NCI-H748 (cell line): Measurements from ENCODE around the gene FAM210B.
"Not testable (repeated sequence)": the region's sequence is repeated elsewhere in the genome, so short reads cannot be mapped to it uniquely, and the experiment has no call there.

Experiments used
- DNase-seq: peaks from one replicate; lab custom pipeline; 2025; ENCODE audit not compliant: unreplicated experiment; lab: John Stamatoyannopoulos, UW

The FAM210B gene

DNA sequence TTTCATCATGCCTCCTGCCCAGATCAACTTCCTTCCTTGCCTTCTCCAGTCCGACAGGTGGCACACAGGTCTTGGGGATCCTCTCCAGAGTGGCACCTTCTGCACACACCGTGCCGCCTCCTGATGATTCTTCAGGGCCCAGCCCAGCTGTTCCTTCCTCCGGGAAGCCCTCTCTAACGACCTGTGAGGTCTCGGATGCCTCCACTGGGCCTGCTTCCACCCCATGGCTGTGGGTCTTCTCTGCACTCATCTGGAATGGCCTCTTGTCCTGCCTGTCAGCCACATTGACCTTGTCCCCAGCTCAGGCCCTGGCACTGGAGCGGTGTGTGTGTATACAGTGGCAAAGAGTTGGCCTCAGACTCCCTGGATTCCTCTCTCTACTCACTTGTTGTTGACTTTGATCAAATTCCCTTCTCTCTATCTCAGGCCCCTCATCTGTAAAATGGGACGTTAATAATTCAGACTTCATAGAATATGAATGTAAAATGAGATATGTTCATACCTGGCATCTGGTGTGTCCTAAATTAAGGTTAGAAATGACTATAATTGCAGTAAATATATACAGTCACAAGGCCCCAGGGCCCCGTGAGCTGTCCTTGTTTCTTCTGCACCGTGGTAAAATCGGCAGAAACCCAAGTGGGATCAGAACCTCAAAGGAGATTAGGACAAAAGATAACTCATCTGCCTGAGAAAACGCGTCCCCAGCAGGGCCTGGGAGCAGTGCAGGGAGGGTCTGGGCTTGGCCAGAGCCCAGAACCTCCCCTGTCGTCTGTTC lies 1.5 kb downstream of the FAM210B start:
- no peak for DNase-seq

DNA sequence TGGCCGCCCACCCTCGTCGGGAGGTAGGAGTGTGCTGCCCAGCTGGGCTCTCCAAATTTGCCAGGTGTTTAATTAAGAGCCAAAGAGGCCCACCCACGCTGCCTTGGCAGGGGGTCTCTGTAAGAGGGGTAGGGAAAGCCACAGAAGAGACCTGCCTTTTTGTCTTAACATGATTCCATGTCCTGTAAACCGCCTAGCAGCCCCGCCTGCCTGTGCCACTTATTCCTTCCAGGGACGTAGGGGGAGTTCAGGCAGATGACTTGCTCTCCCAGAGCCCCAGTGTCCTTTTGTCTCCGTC lies 2.1 kb downstream of the FAM210B start:
- DNase-seq: no peak

DNA sequence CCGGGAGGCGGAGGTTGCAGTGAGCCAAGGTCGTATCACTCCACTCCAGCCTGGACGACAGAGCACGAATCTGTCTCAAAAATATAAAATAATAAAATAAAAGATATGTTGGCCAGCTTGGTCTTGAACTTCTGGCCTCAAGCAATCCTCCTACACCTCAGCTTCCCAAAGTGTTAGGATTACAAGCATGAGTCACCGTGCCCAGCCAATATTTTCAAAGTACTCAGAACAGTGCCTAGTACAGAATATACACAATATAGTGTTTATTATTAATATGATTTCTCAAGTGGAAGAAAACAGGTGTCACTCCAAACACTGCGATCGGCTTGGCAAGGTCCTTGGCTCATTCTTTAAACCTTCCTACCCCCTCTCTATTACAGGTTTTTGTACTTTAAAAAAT lies 3.1 kb downstream of the FAM210B start:
- DNase-seq: no peak

DNA sequence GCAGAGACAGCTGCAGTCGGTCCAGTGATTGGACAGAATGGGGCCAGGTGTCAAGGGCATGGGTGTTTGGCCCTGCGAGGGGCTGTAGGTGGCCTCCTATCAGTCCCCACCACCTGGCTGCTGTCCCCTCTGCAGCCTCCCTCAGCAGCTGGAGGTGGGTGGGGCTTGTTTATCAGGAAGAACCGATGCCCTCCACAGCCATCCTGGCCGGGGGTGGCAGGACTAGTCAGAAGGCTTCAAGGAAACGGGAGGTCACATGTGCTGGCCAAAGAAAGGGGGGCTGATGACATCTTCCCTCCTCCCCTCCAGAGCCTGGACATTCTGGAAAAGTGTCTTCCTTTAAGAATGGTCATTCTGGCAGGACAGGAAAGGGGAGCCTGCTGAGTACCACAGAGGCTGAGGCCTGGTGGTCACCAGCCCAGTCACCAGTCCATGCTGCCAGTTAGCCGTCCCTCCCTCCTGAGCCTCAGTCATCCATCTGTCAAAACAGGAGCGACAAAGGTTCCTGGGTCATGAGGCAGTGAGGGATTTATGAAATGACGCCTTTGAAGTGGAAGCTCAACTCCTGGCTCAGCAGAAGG lies 4.1 kb downstream of the FAM210B start:
- peak; percentile 1 for DNase-seq

DNA sequence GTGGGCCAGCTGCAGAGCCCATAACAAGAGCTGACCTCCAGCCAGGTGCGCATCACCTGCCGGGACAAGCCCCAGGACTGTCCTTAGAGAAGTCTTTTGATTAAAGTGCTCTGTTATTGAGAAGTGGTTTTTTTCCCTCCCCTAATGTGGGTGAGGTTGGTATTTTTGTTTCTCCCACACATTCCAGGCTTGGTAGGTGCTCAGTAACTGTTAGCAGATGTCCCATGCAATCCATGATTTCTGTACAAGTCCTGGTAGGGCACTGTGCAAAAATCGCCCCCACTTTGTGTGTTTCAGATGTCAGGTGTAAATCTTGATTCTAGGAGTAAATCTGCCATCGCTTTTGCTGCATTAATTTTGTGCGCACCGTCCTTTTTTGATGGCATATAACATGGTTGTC lies 4.7 kb downstream of the FAM210B start:
- no peak for DNase-seq

DNA sequence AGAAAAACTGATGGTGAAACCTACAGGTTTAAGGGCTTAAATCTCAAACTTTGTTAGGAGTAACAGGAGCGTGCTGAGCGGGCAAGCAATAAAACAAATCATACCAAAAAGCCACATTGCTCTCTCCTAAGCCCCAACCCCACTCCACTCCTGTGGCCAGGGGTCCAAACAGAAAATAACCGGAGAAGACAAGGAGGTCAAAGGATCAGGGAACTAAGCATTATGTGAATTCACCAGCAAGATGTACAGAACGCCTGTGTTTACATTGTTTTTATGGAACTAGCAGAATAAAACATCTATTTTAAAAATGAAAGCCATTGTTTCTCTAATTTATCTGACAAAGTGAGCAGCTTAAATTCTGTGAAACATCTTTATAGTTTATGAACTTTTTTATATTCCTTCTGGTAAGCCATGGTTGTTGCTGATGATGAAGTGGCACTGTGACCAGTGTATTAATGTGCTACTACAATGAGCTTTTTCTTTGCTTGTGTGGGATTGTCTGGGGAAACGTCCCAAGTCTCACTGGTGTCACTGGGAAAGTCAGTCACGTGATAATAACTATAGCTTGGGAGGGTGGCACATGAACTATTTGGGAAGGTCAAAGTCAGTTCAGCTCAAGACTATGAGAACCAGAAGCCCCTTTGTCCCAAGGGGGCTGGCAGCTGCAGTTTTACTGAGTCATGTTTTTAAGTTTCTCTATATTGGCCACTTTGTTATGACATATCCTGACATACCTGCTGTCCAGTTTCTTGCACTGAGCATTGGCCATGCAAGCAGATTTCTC lies 9.8 kb downstream of the FAM210B start:
- no peak for DNase-seq

DNA sequence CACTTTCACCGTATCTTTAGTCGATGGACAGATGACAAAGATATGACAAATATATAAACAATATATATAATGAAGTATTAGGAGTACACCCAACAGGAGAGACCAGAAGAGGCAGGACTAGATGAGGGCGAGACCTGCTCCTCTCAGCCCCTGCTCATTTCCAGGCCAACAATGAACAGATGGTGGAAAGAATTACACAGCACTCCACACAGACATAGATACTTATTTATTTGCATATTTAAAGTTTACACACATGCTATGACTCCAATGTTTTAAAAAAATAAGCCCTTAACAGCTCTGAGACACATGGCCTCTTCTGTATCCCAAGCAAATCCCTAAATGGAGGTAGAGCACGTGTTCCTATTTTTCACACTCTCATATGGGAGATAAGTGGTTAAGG lies 10.4 kb downstream of the FAM210B start:
- DNase-seq: no peak

DNA sequence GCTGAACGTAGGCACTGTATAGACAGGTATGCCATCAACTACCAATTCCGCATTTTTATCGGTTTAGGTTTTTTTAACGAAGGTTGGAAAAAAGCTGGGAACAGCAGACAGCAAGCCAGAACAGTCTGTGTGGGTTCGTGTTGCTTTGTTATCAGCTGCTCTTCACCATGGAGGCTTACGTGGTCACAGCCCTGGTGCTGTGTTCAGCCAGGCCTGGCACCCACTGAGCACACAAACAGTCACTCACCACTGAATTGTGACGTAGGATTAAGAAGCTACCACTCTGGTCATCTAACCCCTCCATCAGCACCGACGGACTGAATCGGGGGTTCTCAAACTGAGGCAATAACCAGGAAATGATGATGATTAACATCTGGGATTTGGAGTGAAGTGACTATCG lies 13.2 kb downstream of the FAM210B start:
- no peak for DNase-seq

DNA sequence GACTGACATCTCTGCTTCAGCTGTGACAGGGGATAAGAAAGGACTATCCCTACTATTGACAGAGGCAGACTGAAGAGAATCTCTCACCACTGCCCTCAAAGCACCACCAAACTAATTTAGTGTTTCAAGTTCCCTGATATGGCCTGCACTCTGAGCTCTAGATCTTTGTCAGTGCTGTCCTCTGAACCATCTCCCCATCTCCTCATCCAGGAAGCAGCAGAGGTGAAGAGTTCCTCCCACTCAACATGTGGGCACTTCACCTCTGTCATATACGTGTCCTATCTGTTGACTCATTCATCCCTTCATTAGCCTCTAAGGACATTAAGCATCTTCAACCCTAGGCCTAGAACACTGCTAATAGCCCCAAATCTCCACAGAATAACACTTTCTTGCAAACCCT lies 14.1 kb downstream of the FAM210B start:
- DNase-seq: no peak

DNA sequence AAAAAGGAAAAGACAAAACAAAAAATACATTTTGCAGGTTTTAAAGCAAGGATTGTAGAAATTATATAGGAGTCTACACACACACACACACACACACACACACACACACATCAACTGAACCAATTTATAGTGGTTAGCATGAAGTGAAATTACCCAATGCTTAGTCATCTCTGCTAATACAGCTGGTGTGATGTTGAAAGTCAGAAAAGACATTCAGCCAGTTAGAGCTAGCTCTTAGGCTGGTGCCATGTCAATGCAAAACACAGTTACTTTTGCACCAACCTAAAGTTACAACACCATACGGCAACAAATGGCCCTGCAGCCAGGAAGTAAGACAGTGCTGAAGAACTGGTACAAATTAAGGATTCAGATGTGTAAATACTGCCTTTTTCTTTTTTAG lies 15.2 kb downstream of the FAM210B start:
- no peak for DNase-seq

DNA sequence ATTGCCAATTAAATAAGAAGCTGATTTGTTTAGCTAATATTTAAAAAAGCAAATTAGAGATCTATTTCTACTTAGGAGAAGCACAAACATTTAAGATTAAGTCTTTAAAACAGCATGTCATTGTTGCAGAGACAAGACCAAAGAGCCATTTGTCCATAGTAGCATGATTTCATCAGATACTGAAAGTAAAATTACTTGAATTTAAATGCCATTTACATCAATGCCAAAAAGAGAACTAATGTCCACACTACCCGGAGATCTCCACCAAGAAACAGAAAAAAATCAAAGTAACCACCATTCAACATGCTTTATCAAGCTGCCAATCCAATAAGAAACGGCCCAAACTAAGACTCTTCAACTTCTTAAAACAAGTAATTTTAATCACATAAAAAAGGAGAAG lies 17.6 kb downstream of the FAM210B start:
- no peak for DNase-seq

DNA sequence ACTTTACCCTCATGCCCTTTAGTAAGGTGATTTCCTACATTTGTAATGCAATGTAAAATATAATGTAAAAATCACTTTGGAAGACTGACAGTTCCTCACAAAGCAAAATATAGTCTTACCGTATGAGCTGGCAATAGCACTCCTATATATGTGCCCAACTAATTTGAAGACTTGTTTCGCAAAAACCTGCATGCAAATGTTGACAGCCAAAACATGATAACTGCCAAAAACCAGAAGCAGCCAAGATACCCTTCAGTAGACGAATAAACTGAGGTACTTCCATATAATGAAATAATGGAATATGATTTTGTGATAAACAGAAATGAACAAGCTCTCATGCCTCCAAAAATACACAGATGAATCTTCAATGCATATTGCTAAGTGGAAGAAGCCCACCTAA lies 19.6 kb downstream of the FAM210B start:
- no peak for DNase-seq

DNA sequence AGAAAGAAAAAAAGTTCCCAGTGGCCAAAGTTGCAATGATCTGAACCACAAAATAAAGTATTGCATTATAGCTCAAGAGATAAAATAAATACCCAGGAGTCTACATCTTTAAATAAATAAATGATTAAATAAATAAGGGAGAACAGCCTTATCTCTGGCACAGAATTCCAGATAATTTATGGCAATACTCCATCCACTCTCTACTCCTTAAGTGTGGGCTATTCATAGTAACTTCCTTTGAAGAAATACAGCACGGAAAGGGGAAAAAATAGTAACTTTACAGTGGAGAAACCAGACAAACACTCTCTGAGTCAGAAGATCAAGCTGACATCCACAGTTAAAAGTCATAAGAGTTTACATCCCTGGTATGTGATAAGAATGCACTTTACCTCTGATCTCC lies 21.6 kb downstream of the FAM210B start:
- DNase-seq: no peak

DNA sequence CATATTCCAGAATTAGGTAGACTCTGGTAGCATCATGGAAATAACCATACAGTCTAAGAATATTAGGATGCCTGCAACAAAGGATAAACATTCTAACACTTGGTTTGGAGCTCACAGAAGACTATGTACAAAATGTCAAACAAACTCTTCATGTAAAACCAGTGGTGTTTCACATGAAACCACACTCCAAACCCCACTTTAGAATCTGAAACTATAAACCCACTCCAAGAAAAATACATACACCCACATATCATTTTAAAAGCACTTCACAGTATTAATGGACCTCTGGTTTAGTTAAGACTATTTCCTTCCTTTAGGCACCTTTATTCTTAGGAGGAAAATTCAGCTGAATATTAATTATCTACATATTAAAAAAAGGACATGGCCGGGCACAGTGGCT lies 22.7 kb downstream of the FAM210B start:
- no peak for DNase-seq

DNA sequence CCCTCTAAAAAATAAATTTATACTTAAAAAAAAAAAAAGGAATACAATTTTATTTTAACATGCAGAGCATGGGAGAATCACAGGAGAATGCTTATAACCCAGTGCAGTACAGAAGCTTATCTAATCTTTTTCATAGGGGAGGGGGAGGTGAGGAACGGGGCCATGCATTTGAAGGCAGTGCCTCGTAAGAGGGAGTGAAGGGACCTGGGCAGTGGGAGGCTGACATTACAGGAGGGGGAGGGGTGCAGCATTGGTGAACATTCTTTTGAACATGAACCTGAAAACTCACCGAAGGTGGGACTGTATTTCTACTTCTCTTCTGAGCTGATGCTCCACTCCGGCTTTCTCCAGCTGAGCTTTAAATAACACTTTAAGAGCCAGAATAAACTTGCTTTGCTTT lies 23.9 kb downstream of the FAM210B start:
- no peak for DNase-seq

DNA sequence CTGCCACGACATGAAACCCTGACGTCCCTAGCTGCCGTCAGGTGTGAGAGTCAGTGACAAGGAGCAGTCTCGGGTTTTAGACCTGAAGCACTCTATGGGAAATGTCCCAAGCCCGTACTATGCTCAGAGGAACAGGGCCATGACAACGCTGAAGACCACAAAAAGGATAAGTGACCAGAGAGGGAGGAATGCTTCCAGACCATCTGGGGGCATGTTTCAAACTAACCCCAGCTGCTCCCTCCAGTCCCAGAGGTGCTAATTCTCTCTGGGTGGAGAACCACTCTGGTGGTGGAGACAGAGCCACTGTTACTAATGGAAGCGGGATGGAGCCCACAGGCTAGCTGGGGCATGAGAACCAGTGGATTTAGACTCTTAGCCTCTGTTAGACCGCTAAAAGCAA lies 24.6 kb downstream of the FAM210B start:
- DNase-seq: no peak

DNA sequence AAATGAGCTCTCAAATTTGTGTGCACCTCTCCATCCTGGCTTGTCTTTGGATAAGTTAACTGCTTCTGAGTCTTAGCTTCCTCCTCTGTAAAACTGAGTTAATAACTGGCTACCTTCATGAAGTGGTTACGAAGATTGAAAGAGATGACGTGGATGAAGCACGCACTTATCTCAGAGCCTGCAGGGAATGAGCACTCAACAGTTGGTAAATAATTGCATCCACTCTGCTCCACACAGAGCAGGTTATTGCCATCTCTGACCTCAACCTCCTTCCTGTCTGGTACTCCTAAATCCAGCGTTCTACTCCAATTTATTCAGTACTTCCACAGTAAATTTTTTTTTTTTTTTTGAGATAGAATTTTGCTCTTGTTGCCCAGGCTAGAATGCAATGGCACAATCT lies 26.4 kb downstream of the FAM210B start:
- DNase-seq: no peak

DNA sequence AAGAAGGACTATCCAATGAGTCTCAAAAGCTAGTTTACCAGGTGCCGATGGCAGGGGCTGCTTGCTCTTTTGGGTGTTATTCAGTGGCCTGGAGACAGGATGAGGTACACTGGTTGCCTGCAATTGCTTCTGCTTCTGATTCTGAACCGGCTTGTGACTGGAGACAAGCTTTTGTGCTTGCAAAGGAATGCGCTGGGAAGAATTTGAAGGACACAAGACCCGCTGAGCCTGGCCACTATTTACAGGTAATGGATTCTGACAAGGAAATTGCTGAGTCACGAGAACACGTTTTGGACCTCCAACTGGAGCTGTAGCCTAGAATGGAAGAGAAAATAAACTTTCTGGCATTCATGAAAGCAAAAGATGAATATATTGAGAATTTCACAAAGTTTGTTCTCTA lies 27.4 kb downstream of the FAM210B start:
- no peak for DNase-seq

DNA sequence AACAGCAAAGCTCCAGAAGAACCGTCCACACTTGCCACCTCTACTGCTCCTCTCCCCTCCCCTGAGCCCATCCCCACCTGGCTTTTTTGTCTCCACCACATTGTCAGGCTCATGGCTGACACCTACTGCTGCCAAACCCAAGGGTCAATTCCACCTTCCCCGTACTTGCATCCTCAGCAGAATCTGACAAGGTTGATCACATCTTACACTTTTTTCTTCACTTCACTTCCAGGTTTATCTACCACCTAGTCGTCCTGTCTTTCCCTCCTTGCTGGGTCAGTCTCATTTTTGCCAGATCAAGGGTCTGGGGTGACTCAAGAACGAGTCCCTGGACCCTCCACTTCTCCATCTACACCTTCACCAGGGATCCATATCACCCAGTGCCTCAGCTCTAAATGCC lies 30.1 kb downstream of the FAM210B start:
- no peak for DNase-seq

DNA sequence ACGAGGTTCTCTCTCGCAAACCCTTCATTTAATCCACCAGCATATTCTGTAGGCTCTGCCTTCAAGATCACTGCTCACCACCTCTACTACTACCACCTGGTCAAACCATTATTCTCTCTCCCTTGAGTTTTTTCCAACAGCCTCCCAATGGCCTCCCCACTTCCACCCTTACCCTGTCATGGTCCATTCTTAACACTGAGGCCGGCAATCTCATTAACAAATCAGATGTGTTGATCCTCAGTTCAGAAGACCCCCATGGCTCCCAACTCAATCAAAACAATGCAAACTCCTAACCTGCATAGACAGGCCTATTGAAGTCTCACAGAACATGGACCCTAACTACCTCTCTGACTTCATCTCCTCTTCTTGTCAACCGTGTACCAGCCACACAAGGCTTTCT lies 31.0 kb downstream of the FAM210B start:
- DNase-seq: no peak

DNA sequence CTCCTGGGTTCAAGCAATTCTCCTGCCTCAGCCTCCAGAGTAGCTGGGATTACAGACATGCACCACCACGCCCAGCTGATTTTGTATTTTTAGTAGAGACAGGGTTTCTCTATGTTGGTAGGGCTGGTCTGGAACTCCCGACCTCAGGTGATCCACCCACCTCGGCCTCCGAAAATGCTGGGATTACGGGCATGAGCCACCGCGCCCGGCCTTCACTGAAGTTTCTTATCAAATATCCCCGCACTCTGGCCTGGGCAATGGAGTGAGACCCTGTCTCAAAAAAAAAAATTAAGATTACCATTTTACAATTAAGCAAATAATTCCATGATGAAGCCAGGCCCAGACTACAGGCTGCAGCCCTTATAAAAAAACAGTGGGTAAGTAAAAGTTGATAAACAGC lies 31.6 kb downstream of the FAM210B start:
- DNase-seq: not testable (repeated sequence)

DNA sequence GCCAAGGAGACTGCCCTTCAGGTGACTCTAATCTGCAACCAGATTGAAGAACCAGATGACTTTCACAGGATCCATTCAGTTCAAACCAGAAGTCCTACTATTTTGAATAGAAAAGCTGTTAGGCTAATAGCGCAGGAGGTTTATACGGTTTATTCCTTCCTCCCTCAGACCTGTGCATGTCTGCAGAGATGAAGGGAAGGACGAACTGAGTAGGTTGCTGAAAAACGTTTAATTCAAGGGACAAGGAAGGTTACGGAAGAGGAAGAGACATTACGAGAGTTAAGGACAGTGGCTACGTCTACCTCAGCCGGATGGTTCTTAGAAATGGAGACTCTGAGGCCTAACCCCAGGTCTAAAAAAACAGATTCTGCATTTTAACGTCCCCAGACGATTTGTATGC lies 32.3 kb downstream of the FAM210B start:
- DNase-seq: no peak
